ENCODE results near the gene NDST1.

The NDST1 gene

GRCh38 chr5:150484964-150485692 lies 22.8 kb upstream of the NDST1 start:
- no peak for TF ChIP-seq CTCF (IDR thresholded peaks at IDR 0.05; ENCODE audit: low read depth, low read length, missing control alignments)
- no peak for DNase-seq (ENCODE audit: extremely low read depth, low read depth)
- H3K4me3 ChIP-seq (replicated peaks; ENCODE audit: low read depth, low read length) = peak overlapping the region; percentile 74

DNA sequence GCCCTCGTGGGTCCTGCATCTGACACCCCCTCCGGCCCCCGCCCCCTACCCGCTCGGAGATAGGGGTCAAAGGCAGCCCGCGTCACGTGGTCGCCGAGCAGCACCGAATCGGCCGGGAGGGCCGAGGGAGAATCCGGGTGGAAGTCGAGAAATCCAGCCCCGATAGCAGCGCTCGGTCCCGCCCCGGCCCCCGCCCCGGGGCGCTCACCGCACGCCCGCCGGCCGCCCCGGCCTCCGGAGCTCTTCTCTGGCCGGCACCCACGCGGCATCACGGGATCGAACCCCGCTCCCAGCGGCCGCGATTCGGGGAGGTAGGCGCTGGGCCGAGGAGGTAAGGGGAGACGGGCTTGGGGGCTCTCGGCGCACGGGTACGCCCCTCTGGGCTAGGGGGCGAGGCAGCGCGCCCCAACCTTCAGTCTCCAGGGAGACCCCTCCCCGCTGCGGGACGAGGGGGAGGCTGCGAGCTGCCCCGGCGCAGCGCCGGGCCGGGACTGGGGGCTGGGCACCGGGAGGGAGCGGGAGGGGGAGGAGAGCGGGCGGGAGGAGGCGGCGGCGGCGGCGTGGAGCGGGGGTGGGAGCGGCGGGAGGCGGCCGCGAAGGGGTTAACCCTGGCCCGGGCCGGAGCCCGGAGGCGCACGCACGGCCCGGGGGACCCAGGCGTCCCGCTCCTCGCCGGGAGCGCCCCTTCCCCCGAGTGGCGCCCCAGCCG lies 22.1 kb upstream of the NDST1 start:
- TF ChIP-seq CTCF (IDR thresholded peaks at IDR 0.05; ENCODE audit: low read depth, low read length, missing control alignments) = no peak
- DNase-seq (ENCODE audit: extremely low read depth, low read depth) = no peak
- H3K4me3 ChIP-seq (replicated peaks; ENCODE audit: low read depth, low read length) = peak overlapping the region; percentile 74

GRCh38 chr5:150486402-150487198 lies 21.3 kb upstream of the NDST1 start:
- no peak for TF ChIP-seq CTCF (IDR thresholded peaks at IDR 0.05; ENCODE audit: low read depth, low read length, missing control alignments)
- no peak for DNase-seq (ENCODE audit: extremely low read depth, low read depth)
- H3K4me3 ChIP-seq (replicated peaks; ENCODE audit: low read depth, low read length) = peak overlapping the region; percentile 74

DNA sequence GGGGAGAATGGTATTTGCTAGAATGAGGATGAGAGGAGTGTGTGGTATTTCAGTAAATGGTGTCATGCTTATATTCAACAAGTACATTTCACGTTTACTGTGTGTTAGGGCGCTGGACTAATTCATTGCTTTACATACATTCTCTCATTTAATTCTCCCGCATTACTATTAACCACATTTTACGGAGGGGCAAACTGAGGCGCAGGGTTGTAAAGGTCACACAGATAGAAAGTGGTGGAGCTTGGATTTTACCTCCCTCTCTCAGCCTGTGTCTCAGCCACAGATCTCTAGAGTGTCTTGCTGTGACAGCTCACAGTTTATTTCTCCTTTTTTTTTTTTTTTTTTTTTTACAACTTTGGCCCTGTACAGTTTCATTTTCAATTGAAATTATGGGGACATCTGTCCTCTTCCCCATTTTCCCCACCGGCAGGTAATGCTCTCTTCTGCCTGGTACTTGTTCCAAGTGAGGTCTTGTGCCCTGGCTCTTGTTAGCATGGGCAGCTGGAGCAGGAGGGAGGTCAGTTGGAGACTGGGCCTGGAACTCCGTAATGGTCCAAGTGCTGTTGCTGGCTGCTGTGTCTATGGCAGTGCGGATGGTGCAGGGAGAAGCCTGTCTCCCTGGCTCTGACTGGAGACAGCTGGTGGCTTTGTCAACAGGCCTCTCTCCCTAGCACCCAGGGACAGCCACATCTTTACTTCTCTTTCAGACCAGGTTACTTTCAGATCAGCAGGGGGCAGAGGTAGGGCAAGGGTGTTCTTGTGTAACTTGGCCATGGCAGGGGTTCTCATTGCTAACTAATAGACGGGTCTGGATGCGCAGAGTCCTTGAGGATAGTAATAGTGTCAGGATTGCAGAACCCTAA lies 20.5 kb upstream of the NDST1 start:
- H3K4me3 ChIP-seq (replicated peaks; ENCODE audit: low read depth, low read length) = peak overlapping the region; percentile 74
- DNase-seq (ENCODE audit: extremely low read depth, low read depth) = no peak
- TF ChIP-seq CTCF (IDR thresholded peaks at IDR 0.05; ENCODE audit: low read depth, low read length, missing control alignments) = no peak

DNA sequence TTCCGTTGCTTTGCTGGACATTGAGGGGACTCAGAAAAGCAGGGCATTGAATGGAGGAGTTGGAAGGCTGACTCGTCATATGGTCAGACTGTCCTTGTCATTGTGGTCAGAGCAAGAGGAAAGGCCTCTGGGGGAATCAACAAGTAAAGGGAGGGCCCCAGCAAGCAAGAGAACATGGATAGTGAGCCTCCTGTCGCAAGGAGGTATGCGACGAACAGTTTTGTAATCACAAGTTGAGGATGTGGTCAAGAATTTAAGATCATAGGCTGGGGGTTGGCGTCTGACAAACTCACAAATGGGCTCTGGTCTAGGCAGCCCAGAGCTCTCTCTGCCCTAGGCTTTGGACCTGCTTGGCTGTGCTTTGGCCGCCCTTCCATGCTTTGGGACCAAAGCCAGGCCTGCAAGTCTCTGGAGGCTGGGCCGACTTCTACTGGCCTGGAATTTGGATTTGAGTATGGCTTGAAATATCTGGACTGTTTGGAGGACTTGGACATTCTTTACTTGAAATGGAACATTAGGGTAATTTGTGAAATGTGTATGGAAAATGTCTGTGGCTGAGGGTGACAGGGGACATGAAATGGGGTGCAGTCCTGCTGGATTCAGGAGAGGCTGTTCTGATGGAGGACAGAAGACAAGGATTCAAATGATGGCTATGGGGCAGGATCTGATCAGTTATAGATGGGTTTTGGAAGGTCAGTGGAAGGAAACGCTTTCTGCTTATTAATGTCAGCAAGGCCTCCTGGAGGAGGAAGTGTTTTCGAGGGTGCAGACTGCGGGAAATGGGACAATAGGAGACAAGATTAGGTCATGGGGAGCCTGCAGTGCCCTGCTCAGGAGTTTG lies 19.2 kb upstream of the NDST1 start:
- TF ChIP-seq CTCF (IDR thresholded peaks at IDR 0.05; ENCODE audit: low read depth, low read length, missing control alignments) = no peak
- DNase-seq (ENCODE audit: extremely low read depth, low read depth) = no peak
- H3K4me3 ChIP-seq (replicated peaks; ENCODE audit: low read depth, low read length) = peak overlapping the region; percentile 74
